OCI-LY3 (cell line): Measurements from ENCODE around the gene SPAG5.

Experiments used
- H2AFZ ChIP-seq: fragments of 200-600, 300-600 bp; shearing (Covaris generic); 2 replicates; pipeline ENCODE4 v1.6.0; 2014; ENCODE audit warnings: antibody characterized with exemption, low read depth, low read length
- H3K27ac ChIP-seq: fragments of 200-600, 300-600 bp; sonication (generic); 2 replicates; pipeline ENCODE4 v1.5.1; 2014; ENCODE audit warnings: mild to moderate bottlenecking, low read length, moderate library complexity, mixed read lengths
- H3K27me3 ChIP-seq: fragments of 200-600, 300-600 bp; sonication (generic); 2 replicates; pipeline ENCODE4 v1.6.1; 2014; ENCODE audit warnings: low read depth, low read length, mixed read lengths
- H3K36me3 ChIP-seq: fragments of 200-600, 300-600 bp; sonication (generic); replicated peaks from 2 replicates; pipeline ENCODE3; 2014; ENCODE audit warnings: low read depth, low read length, mixed read lengths
- H3K4me1 ChIP-seq: fragments of 300-600, 200-600 bp; sonication (generic); 2 replicates; pipeline ENCODE4 v1.6.1; 2014; ENCODE audit warnings: low read length, mixed read lengths
- H3K4me2 ChIP-seq: fragments of 200-600, 300-600 bp; sonication (generic); 2 replicates; pipeline ENCODE4 v1.6.1; 2014; ENCODE audit warnings: low read length, mixed read lengths
- H3K4me3 ChIP-seq: fragments of 300-600, 200-600 bp; sonication (generic); 2 replicates; pipeline ENCODE4 v1.5.1; 2014; ENCODE audit warnings: antibody characterized with exemption, mild to moderate bottlenecking, low read length, moderate library complexity
- H3K79me2 ChIP-seq: fragments of 300-600, 200-600 bp; shearing (Covaris generic); 2 replicates; pipeline ENCODE4 v1.6.1; 2014; ENCODE audit warnings: mild to moderate bottlenecking, low read length, mixed read lengths
- H3K9ac ChIP-seq: fragments of 300-600, 200-600 bp; shearing (Covaris generic); 2 replicates; pipeline ENCODE4 v1.6.0; 2014; ENCODE audit warnings: mild to moderate bottlenecking, low read length, moderate library complexity
- H3K9me3 ChIP-seq: fragments of 200-600, 300-600 bp; shearing (Covaris generic); 2 replicates; pipeline ENCODE4 v1.6.1; 2014; ENCODE audit warnings: low read length, mixed read lengths; ENCODE audit not compliant: insufficient read depth
- H4K20me1 ChIP-seq: fragments of 200-600, 300-600 bp; sonication (generic); 2 replicates; pipeline ENCODE4 v1.6.1; 2016; ENCODE audit warnings: low read length, mixed read lengths; ENCODE audit not compliant: insufficient read depth
- CTCF ChIP-seq: fragments of 200-600, 300-600 bp; sonication (generic); IDR thresholded peaks from 2 replicates; pipeline ENCODE4 v1.5.1; 2014; ENCODE audit warnings: antibody characterized with exemption, low read length, low read depth
- EZH2phosphoT487 ChIP-seq: fragments of 200-600 bp; shearing (Covaris generic); IDR thresholded peaks from 2 replicates; pipeline ENCODE4 v1.6.1; 2018; ENCODE audit warnings: antibody characterized with exemption, mixed run types, low read depth

The SPAG5 gene

GRCh38 chr17:28574526-28574925, 24.3 kb downstream of the SPAG5 start:
- Histone ChIP-seq H3K4me1 (peaks cover 39% of the 10 kb centered on the region), H4K20me1 (no peaks in the 10 kb centered on the region), H3K36me3 (peaks cover 59% of the 10 kb centered on the region), H3K9ac (no peak overlapping the region), H3K79me2 (peaks cover 10% of the 10 kb centered on the region), H2AFZ (no peak overlapping the region), H3K4me3 (no peak overlapping the region), H3K27me3 (no peaks in the 10 kb centered on the region), H3K4me2 (no peak overlapping the region), H3K9me3 (no peaks in the 10 kb centered on the region), H3K27ac (no peak overlapping the region)
- no peak for TF ChIP-seq CTCF
- no peak for TF ChIP-seq EZH2phosphoT487

GRCh38 chr17:28573966-28574480, 24.8 kb downstream of the SPAG5 start:
- Histone ChIP-seq H2AFZ (no peak overlapping the region), H3K4me3 (no peak overlapping the region), H3K9ac (no peak overlapping the region), H3K36me3 (peaks cover 55% of the 10 kb centered on the region), H3K27me3 (no peaks in the 10 kb centered on the region), H3K4me1 (peaks cover 34% of the 10 kb centered on the region), H3K79me2 (peaks cover 10% of the 10 kb centered on the region), H4K20me1 (no peaks in the 10 kb centered on the region), H3K27ac (no peak overlapping the region), H3K4me2 (no peak overlapping the region), H3K9me3 (no peaks in the 10 kb centered on the region)
- TF ChIP-seq EZH2phosphoT487 (no peak), CTCF (no peak)

GRCh38 chr17:28573521-28573920, 25.3 kb downstream of the SPAG5 start:
- no peak overlapping the region for H3K4me3 ChIP-seq
- H4K20me1 ChIP-seq: no peaks in the 10 kb centered on the region
- peaks cover 52% of the 10 kb centered on the region for H3K36me3 ChIP-seq
- no peak overlapping the region for H3K4me2 ChIP-seq
- H2AFZ ChIP-seq: no peak overlapping the region
- peaks cover 31% of the 10 kb centered on the region for H3K4me1 ChIP-seq
- H3K9me3 ChIP-seq: no peaks in the 10 kb centered on the region
- H3K79me2 ChIP-seq: peaks cover 11% of the 10 kb centered on the region
- H3K27ac ChIP-seq: no peak overlapping the region
- H3K9ac ChIP-seq: no peak overlapping the region
- TF ChIP-seq EZH2phosphoT487 (no peak), CTCF (no peak)
- no peaks in the 10 kb centered on the region for H3K27me3 ChIP-seq

DNA sequence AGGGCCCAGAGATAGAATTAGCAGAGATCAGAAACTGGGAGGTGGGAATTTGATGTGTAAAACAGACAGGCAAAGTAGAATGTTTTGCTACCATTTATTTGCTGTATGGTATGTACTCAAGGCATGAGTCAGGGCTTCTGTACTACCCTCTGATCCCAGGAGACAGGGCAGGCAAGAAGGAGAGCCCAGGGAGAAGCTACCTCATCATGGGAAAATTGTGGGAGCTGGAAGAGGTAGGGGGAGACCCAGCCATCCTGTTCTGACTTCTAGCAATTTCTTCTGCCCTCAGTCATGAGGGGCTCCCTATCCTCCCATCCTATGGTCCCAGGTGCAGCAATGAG, 25.8 kb downstream of the SPAG5 start:
- no peak for TF ChIP-seq CTCF
- no peak for TF ChIP-seq EZH2phosphoT487
- H3K4me2 ChIP-seq: no peak overlapping the region
- peaks cover 37% of the 10 kb centered on the region for H3K4me1 ChIP-seq
- no peak overlapping the region for H3K9ac ChIP-seq
- H3K4me3 ChIP-seq: no peak overlapping the region
- H3K27me3 ChIP-seq: no peaks in the 10 kb centered on the region
- H4K20me1 ChIP-seq: no peaks in the 10 kb centered on the region
- no peak overlapping the region for H3K27ac ChIP-seq
- no peaks in the 10 kb centered on the region for H3K9me3 ChIP-seq
- peaks cover 50% of the 10 kb centered on the region for H3K36me3 ChIP-seq
- H3K79me2 ChIP-seq: peaks cover 13% of the 10 kb centered on the region
- H2AFZ ChIP-seq: no peak overlapping the region
